Ureter (tissue), 1 donor: ENCODE data around the gene RAB31. TPM values are rescaled to one million over a fixed set of nuclear protein-coding genes. Genes with fewer than 3 reads are reported as not detected.

Experiments
- DNase-seq: peaks from one replicate; pipeline ENCODE4 v3.0.0-alpha.2; 2020; ENCODE audit warnings: low spot score
- total RNA-seq: library from RNA; stranded (reverse); gene quantifications from one replicate; pipeline ENCODE4 v1.2.4, GENCODE V29; 2023
- donor health status: DM: yes; HTN: yes; CAD: no.

RAB31 gene
- total RNA-seq, 1 donor from 2014 or later = 46.0 TPM

DNA sequence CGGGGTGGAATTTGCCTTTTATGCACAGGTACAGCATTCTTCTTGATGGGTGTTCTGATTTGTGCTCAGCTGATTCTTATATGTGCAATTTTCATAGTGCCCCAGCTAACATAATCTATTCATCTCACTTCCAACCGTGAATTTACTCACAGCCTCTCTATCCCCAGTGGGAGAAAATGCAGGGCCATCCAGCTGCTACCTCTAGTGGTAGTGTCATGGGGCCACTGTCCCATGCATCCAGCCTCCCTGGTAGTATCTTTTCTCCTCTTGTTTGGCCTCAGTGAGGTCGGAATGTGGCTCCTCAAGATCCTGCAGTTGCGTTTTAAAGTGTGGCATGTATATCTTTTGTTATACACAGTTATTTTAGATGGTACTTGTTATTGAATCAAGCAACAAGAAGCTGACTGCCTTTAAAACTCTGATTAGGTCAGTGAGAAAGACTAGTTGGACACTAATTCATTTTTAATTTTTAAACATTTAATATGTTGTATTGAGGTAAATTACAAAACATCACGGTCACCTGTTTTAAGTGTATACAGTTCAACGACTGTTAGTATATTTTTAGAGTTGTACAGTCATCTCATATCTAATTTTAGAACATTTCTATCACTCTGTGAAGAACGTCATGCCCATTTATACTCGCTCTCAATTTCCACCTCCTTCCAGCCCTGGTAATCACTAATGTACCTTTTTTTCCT is 109.8 kb downstream of the RAB31 start:
- no peak for DNase-seq

DNA sequence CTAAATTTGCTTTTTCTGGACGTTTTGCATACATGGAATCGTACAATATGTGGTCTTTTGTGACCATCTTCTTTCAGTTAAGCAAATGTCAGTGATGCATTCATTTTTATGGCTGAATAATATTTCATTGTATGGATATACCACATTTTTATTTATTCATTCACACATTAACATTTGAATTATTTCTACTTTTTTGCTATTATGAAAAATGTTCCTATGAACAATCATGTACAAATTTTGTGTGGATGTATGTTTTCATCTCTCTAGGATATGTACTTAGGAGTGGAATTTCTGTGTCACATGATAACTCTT is 110.3 kb downstream of the RAB31 start:
- DNase-seq = no peak

DNA sequence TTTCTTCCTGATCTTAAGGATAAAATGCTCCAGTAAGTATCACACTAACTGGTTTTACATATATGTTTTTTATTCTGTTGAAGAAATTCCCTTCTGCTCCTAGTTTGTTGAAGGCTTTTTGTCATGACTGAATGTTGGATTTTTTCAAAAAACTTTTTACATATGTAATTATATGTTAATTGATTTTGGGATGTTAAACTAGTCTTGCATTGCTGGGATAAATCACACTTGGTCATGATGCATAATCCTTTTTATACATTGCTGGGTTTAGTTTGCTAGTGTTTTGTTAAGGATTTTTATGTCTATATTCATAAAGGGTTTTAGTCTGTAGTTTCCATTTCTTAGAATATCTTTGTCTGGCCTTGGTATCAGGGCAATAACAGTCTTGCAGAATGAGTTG is 112.0 kb downstream of the RAB31 start:
- no peak for DNase-seq

DNA sequence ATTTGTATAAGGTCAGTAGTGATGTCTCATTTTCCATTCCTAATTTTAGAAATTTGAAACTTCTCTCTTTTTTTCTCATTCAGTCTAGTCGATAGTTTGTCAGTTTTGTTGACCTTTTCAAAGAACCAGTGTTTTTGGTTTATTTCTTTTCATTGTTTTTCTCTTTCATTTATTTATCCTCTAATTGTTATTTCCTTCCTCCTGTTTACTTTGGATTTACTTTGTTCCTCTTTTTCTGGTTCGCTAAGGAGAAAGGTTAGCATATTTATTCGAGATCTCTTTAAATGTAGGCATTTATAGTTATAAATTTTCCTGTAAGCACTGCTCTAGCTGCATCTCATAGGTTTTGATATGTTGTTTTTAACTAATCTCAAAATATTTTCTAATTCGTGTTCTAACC is 112.6 kb downstream of the RAB31 start:
- no peak for DNase-seq

DNA sequence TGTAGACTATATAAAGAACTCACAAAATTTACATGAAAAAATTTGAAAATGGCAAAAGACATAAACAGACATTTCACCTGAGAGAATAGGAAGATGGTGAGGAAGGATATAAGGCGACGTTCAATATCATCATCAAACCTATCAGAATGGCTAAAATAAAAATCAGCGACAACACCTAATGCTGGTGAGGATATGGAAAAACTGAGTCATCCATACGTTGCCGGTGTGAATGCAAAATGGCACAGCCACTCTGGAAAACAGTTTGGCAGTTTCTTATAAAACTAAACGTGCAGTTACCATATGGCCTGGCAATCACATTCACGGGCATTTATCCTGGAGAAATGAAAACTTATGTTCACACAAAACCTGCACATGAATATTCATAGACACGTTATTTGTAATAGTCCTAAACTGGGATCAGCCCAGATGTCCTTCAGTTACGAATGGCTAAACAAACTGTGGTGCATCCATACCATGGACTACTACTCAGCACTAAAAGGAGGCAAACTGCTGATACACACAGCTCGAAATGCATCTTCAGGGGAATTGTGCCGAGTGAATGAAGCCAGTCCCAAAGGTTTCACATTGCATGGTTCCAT is 114.6 kb downstream of the RAB31 start:
- DNase-seq = no peak

DNA sequence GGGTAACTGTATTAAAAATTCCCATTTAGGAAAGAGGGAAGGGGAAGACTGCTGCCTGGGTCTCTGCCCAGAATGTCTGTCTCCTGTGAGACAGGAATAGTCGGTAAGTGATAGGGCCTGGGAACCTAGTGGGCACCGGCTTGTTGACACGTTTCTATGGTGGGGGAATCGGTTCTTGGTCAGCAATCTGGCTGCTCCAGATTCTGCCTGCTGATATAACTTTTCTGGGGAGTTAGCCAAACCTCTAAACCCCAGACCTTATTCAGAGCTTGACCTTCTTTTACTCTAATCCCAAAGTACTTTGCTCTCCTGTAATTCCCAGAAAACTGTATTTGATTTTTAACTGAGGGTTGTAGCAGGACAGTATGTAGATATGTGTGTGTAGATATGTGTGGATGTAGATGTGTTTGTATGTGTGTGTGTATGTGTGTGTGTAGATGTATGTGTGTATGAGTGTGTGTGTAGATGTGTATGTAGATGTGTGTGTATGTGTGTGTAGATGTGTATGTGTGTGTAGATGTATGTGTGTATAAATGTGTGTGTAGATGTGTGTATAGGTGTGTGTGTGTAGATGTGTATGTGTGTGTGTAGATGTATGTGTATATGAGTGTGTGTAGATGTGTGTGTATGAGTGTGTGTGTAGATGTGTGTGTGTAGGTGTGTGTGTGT is 115.8 kb downstream of the RAB31 start:
- no peak for DNase-seq

DNA sequence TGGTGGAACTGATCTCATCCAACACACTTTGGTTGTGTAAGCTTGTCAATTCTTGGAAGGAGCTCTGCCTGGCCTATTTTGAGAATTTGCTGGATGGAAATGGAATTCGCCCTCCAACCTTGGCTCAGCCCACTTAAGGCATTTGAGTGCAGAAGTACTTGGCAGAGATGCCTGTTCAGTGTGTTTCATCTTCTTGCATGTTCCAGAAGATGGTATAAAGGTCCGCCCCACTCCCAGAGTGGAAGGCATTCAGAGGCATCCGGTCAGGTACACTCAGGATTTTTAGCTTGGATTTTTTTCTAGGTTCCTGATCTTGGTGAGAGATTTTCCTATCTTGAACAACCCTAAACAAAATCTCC is 116.4 kb downstream of the RAB31 start:
- peak; percentile 67 for DNase-seq

DNA sequence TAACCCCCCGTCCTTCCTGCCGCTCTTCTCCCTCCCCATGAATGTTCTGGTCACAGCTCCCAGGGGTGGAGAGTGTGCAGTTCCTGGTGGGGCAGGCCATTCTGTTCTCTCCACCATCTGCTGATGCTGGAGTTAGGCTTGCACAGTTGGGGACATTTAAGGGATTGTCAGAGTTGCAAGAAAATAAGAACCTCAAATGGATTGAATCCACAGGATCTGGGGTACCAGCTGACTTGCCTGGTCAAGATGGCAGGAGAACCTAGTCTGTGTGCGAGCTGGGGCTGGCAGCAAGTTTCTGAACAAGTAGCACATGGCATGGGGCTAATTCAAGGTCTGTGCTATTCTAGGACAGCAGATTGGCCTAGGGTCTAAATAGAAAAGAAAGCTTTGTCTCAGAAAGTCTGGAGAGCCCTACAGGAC is 116.9 kb downstream of the RAB31 start:
- no peak for DNase-seq

DNA sequence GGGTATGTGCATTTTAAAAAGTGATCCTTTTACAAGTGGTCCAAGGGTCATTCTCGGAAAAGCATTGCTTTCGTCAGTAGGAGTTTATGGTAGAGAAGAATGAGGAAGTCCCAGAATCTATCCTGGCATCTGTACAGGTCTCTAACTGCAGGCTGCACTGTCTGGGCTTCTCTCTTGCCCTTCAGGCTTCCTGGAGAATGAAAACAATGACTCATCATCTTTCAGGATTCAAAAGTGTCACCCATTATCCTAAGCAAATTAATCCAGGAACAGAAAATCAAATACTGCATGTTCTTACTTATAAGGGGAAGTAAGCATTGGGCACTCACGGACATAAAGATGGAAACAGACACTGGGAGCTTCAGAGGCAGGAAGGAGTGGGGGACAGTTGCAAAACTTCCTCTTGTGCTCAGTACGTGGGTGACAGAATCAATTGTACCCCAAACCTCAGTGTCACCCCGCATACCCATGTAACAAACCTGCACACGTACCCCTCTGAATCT is 117.5 kb downstream of the RAB31 start:
- DNase-seq = no peak

DNA sequence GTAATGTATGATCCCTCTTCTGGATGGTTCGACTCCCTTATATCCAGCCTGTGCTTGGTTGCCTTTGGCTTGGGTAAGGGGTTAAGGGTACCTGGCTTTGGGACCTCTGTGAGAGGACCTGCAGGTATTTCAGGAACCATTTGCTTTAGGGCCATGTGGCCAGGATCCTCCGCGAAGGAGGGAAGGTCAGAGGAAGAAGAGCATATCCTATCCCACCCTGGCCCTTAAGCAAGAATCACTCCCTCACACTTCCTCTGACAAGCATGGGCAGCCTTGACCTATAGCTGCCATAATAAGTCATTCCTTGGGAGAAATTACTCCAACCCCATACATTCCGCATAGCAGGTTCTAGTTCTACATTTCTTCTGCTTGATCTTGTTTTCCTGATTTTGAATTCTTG is 118.6 kb downstream of the RAB31 start:
- DNase-seq = no peak

DNA sequence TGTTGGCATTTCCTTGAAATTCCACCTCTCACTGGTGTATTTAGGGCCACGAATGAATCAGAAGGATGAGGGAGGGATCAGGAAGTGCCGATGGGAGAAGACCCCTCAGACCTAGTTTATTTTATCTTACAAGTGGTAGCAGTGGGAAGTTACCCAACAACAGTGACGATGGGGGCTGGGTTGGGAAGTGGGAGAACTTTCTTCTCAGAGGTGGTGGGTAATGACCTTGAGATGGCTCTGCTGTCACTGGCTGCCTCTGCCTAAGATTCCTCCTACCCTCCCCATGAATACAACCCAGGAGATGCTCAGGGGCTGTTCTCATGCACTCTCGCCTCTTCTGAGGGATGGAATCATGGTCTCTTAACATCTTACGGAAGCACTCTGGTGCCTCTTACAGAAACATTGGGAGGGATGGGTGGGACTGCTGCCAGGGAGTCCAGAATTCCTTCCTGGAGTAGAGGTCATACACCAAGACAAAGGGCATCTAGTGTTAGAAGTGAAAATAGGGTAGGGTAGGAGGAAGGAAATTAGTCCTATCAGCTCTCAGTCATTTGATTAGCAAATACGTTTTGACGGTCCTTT is 119.2 kb downstream of the RAB31 start:
- DNase-seq = no peak

DNA sequence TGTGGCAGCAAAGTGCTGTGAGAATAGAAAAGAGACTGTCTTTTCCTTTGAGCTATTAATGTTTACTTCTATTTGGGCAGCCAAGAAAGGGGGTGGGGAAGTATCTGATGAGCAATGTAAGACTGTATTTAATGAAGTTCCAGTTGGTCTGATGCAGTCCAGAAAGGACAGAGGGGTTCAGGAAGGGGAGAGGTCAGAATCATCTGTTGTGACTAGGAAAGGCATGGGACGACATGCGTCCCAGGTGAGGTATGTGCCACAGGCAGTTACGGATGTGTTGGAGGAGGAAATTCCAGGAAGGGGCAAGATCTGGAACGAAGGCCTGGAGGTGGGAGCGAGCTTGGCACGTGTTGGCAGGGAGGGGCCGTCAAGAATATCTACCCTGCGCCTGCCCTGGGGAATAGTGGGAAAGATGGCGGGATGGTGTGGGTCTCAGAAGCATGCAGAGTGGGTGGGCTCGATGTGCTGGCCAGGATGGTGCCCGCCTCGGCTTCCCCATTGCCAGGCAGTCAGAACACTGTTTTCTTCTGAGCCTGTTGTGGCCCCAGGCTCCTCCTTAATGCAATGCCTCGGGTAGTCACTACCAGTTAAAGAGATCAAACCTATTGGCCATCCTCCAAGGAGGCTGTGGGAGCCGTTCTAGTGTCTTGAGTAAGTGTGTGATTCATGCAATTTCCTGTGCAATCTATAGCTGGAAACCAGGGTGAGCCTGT is 119.8 kb downstream of the RAB31 start:
- DNase-seq = peak; percentile 72

DNA sequence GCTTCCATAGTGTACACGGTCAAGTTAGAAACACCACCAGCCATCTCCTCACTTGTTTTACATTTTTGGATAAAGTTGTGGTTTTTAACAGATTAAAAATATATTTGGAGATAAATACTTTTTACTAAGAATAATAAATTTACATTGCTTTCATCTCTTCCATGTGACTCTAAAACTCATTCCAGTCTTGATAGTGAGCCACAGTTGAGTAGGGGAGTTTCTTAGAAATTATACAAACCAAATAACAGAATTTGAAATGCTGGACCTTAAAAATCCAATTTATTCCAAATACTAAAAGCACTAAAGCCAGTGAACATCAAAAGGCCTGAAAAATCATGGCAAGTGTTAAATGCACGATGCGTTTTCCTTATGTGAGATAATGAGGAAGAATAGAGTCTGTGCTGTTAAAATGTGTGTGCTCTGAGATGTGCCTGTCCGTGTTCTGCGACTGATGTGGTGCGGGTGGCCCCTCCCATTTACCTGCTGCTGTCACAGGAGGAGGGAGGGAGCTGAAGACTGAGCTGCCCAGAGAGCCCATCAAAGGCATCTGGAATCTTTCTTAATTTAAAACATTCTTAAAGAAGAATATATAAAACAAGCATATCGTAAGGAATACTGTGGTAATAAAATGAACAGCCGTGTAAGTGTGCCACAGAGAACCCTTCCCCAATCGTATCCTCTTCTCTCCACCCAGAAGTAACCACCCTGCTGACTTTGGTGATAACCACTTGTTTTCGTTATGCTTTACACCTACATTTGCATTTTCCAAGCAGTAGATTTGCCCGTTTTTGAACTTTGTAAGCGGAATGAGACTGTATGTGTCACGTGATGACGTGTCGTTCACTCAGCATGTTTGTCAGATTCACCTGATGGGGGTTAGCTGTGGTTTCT is 120.7 kb downstream of the RAB31 start:
- DNase-seq = no peak

DNA sequence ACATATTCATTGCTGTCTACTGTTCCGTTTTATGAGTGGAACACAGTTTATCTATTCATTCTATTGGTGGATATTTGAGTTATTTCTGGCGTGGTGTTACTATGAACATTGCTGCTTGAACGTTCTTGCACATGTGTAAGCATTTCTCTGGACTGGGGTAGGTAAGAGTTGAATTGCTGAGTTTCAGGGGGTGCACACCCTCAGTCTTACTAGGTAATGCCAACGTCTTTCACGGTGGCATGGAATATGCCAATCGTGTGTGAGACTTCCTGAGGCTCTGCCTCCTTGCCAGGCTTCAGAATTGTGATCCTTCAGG is 121.3 kb downstream of the RAB31 start:
- no peak for DNase-seq

DNA sequence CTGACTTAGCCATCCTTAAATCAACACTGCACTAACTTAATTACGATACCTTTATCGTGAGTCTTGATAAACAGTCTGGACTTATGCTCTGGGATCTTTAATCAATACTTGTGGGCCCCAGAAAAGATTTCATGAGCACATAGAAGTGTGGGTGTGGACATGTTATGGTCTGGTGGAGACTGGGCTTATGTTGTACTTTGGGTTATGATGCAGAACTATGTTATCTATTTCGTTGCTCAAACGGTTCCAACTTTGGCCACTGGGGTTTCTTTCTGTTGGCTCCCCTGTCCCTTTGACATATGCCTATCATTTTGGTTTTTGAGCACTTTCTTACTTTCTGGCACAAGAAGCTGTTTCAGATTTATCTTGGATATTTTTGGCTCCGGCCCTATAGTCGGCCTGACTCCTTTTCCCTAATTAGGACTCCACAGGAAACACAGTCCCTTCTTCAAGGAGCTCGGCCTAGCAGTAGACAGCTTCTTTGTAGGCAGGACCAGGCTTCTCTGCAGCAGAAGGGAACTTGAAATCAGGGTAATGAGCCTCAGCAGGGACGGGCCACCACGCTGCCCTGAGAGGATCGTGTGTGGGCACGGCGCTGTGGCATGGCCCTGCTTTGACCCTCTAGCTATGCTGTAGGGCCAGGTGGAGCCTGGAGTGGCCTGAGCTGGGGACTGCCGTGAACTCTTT is 123.1 kb downstream of the RAB31 start:
- DNase-seq = no peak

DNA sequence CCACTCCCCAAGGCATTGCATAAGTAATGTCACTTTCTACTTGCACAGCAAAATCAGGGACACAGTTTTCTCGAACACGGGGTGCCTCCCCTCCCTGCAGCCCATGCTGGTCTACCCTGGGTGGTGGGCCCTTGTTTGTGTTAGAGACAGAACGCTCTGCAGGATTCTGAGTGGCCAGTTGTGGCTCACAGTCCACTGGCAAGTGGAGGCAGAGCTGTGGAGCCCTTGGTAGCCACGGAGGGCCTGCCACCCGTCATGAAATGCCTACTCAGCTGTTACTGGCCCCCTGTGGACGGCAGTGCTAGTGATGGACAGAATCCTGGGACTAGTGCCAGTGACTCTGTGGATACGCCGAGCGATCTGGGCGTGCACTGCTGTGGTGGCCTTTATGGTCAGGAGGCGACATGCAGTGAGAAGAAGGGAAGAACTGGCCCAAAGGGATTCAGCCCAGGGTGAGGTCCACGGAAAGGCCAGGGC is 123.7 kb downstream of the RAB31 start:
- DNase-seq = no peak

DNA sequence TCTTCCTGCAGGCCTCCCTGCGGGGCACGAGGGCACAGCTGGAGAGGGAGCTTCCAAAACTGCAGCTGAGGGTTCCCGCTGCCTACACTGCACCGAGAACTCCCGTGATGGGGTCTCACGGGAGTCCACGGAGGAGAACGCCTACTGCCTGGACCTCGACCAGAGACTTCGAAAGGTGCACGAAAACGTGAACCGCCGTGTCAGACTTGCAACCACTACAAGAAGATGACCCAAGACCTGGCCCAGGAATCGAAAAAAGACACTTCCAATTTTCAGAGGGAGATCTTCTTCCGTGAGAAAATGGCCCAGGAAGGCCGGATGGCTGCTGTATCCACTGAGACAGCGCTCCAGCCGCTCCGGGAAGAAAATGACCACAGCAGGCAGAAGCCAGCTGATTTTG is 124.8 kb downstream of the RAB31 start:
- DNase-seq = no peak

DNA sequence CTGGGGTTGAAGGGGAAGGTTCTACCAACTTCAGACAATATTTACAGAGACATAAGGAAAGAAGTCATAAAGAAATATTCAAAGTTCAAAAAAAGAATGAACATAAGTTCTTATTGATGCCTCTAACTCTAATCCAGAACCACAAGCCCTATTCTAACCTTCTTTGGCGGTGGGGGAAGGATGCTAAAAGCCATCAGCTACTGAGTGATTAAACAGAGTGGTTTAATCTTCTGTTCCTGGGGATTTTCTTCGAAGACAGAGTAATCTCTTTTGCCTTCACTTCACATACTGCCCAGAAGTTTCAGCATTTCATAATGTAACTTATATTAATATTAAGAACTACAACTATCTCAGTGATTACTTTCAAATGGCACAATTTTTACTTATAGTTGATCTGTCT is 126.5 kb downstream of the RAB31 start:
- no peak for DNase-seq

DNA sequence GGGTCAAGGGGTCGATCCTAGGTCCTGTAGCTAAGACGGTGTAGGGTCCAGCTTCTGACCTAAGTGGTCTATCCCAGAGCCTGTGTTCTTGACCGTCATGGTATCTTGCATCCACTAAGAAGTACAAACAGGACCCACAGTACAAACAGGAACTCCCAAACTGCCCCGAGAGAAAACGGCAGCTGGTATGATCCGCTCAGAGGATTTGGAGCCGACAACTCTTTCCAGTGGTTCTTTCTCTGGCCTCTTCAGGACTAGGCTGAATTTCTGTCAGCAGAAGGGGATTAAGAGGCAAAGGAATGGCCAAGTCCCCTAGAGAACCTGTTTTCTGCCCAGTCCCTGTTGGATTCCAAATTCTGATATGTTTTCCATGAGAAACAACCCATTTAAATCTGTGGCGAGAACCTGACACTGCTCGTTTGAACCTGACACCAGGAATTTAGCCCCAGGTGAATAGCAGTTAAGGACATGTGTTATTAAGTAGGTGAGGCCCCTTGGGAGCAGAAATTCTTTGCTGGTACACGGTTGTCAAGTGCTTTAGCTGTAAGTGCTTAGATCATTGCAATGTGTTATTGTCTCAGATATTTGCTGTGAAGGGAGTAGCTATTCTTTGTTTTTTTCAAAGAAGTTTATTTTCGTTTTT is 127.1 kb downstream of the RAB31 start:
- no peak for DNase-seq

DNA sequence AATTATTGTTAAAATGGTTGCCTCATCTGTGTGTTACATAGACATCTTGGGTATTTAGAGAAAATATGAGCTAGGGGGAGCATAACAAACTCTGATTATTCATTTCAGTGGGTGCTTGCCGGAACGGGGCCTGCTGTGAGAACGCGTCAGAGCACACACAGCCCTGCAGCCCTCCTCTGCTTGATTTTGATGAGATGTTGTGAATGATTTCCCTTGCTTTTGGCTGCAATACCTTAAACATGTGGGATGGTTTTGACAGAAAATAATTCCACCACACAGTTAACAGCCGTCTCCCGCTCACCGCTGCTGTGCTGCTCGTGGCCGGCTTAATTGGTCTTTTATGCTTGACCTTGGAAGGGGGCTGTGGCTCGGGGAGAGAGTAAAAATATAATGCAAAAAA is 127.7 kb downstream of the RAB31 start:
- DNase-seq = no peak
